HPDE6-E6E7 (cell line): Measurements from ENCODE around the gene KIF2C.
"Not testable (repeated sequence)": the region's sequence is repeated elsewhere in the genome, so short reads cannot be mapped to it uniquely, and the experiment has no call there.

ENCODE experiments used
- DNase-seq: peaks from one replicate; pipeline ENCODE4 v3.0.0; 2011; ENCODE audit warnings: missing footprints; ENCODE audit errors: extremely low spot score

Gene KIF2C

DNA sequence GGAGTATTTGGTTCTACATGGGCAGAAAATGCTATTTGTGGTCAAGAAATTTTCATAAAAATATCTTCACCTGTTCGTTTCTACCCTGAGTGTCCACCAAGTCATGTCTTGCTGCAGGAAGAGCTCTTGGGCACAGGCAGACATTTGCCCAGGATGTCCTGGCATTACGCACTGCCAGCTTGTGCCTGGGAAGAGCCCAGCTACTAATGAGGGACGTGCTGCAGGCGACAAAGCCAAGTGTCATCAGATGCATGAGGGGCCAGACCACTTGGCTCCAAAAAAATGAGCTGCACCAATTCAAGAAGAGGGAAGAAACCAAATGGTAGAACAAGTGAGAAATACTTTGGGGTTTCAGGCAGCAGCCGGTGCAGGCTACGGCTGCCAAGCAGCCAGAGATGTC is 21.5 kb upstream of the KIF2C start:
- DNase-seq, result no peak

DNA sequence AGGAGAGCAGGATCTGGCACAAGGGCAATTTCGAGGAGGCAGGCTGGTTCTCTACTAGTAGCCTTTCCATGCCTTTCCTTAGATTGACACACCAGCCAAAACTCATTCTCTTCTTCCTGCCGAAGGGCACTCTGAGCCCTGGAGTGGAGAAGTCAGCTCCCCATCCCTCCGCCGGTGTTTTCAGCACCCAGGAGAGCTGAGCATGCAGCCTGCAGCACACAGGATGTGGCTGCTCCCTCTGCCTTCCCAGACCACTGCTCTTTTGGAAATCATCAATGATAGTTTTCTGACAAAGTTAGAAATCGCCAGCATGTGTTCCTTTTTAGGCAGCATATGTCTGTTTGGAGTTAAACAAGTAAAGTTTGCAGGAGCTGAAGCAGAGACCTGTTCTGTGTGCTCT is 20.3 kb upstream of the KIF2C start:
- DNase-seq, result no peak

DNA sequence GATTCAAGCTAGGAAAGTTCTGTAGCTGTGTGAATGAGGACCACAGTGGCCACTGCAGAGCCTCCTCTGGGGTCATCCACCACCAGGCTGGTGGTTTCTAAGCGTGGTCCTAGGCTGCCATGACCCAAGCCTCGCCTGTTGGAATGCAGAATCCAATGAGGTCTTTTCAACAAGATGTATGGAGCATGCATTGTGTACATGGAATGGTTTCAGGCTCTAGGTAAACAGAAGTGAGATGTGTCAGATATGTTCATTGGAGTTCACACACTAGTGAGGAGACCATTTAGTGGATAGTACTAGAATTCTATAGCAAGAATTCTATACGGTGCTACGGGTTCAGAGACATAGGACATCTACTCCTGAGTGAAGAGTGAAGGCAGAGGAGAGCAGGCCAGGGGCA is 19.4 kb upstream of the KIF2C start:
- no peak for DNase-seq

DNA sequence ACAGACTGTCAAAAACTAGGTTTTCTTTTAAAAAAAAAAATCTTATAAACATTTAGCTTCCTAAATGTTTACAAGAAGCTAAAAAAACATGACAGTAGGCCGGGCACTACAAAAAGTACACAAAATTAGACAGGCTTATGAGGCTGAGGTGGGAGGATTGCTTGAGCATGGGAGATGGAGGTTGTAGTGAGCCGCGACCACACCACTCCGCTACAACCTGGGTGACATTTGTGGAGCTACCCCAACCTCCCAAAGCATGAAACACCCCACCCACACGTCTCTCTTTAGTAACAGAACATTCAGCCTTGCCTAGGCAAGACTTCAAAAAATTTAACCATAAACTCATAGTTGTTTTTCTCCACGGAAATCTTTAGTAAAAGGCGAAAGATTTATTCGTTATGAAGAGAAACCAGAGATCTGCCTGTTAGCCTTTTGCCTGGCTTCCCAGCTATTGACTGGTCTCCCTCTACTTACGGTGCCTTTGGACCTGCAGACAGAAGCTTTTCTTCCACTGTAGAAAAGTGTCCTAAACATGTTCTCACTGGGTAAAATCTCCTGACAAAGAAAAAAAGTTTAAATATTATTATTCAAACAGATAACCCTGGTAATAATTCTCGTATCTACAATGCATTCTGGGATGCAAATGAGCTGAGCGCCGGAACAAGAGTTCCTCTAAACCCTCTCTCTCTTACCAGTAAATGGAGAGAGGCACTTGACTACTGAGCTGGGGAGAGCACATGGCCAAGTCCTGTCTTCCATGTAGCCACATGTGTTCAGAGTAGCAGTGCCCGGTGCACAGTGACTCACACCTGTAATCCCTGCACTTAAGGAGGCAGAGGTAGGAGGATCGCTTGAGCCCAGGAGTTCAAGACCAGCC is 17.9 kb upstream of the KIF2C start:
- DNase-seq, result peak; percentile 90

DNA sequence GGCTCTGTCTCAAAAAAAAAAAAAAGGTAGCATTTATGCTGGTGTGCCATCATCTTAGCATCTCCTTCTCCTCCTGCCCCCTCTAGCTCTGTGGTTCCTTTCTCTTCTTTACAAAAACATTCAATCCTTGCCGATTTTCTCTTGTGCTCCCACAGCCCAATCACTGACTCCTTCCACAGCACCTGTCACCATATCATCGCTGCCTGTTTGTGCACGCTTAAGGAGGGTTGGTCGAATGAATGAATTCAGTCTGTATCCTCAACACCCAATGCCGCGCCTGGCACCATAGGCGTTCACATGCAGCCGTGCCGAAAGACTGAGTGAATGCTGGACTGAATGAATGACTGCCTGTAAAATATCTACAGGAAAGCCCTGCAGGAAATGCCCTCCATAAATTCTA is 16.6 kb upstream of the KIF2C start:
- DNase-seq, result no peak

DNA sequence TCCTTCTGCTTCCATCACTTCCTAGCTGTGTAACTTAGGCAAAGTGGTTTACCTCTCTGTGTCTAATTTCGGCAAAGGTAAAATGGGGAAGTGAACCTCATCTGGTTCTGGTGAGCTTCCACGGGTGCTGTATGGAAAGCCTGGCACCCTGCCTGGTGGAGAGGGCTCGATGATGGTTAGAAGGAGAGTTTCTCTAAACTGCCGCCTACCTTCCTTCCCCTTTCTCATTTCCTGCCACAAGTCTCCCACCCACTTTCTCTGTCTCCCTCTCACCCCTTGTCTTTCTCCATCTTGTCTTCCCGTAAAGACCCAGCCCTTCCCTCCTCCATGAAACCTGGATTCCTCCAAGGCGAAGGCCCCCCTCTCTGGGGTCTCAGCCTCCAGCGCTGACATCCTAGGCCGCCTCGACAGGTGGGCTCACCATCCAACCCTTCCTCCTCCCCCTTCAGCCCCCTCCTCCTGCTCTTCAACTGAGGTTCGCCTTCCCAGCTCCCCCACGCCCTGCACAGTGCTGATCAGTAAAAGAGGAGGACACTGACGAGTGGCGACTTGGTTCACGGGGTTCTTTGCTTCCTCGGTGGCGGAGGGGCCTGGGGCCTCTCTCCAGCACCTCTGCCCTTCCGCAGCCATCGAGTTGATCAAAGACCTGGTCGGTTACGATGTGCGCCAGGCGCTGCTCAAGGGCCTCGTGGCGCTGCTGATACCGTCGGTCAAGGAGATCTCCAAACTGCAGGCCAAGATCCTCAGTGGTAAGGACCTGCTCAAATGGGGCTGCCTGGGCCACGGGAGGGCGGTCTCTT is 15.9 kb upstream of the KIF2C start:
- DNase-seq, result no peak

DNA sequence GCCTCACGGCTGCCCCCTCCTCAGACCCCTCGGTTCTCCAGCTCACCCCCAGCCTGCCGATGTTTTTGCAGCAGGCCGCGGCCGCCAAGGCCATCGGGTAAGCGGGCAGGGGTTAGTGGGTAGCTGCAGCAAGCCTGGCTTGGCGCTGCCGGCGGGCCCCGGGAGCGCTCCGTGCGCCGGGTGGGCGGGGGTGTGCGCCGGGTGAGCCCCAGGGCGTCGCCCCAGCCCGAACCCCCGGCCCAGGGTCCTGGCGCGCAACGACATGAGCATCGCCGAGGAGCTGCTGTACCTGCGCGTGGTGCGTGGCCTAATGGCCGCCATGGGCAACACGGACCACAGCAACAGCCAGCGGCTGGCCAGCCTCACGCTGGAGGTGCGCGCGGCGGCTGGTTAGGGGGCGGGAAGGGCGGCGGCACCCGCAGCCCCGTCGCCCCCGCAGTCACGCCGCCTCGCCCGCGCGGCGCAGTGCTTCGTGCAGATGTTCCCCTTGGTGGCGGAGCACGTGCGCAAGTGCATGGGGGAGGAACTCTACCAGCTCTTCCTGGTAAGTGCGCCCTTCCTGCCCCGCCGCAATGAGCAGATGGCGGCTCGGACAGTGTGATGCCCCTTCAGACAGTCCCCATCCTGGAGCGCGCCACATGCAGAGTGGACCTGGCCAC is 15.2 kb upstream of the KIF2C start:
- no peak for DNase-seq

DNA sequence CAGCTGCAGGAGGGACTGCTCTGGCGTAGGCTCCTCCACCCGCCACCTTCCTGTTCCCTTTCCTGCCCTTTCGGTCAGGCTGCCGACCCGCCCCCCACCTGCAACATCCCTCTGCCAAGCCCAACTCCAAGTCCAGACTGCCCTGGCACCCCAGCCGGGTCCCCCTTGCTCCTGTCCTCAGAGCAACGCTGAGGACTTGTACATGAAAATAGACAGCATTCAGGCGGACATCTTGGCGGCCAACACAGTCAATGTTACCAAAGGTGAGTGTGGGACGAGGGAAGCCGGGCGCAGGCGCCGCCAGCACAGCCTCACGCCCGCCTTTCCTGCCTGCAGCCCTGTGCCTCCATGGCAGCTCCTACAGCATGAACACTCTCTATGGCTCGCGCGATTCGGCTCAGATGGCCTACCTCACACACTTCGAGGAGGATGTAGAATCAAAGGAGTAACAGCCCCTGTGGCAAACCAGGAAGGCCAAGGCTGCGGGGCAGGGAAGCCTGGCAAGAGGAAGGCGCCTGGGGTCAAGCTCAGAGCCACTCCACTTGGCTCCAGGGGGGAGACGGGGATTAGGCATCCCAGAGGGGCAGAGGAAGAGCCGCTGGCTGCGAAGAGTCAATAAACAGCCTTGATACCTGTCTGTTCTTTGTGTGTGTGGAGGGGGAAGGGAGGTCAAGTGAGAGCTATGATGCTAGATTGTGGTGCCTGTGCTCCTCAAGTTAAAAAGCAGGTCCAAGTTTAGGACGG is 14.5 kb upstream of the KIF2C start:
- no peak for DNase-seq

DNA sequence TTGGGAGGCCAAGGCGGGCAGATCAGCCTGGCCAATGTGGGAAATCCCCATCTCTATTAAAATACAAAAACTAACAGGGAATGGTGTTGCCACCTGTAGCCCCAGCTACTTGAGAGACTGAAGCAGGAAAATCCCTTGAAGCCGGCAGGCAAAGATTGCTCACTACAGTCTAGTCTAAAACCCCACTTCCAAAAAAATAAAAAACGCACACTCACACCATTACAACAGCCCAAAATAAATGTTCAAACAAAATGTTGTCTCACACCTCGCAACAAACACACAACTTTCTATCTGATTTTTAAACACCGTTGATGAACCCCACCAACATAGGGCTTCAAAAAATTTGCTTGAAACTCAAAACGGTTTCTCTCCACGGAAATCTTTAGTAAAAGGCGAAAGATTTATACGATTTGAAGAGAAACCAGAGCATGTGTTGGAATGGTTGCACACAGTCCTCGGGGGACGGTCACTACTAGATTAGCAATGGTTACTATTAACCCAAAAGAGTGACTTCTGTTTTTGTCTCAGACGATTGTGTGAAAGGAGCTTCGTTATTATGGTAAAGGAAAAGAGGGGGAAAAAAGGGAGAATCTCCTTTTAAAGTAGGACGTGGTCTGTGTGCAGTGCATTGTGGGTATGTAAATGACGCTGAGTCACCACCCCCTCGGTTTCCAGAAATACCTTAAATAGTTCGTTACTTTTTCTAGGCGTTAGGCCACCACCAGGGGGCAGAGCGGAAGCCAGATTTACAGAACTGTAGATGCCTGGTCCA is 8.7 kb upstream of the KIF2C start, which contains the start of gene RNU5D-1:
Gene RNU5D-1, minus strand, starts transcription at position 430 of the 772 bp plus-strand sequence.
- peak; percentile 72 for DNase-seq

DNA sequence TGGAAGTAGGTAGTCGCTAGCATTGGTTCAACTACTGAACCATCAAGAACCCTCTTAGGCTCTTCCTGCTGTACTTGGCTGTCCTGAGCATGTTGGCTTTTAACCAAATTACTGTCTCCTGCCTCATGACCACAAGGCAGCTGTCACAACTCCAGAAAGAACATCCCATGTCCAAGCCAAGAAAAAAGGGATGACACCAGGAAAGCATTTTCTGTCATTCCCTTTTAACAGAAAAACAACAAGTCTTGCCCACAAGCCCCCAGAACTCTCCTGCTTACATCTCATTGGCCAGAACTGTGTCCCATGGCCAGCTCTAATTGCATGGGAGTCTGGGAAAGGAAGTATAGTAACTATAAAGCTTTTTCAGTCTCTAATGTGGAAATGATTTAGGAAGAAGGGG is 6.3 kb upstream of the KIF2C start:
- DNase-seq, result no peak

DNA sequence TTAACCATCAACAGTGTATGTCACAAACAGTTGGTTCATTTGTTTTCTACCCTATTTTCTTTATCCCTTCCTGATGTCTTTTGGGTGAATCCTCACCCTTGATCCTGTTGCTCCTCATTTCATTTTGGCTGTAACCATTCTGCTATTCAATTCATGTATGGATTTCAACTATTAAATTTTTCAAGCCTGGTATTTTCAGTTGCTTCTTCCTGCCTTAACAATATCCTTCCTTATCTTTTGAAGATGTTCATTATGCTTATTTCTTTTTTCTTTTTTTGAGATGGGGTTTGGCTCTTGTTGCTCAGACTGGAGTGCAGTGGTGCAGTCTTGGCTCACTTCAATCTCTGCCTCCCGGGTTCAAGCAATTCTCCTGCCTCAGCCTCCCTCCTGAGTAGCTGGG is 5.9 kb upstream of the KIF2C start:
- DNase-seq, result no peak

DNA sequence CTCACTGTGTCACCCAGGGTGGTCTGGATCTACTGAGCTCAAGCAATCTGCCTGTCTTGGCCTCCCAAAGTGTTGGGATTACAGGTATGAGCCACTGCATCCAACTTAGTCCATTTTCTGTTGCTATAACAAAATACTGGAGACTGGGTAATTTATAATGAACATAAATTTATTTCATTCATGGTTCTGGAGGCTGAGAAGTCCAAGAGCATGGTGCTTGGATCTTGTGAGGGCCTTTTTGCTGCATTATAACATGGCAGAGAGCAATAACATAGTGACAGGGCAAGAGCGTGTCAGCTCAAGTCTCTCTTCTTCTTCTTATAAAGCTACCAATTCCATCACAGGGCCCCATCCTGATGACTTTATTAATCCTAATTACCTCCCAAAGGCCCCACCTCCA is 3.6 kb upstream of the KIF2C start:
- DNase-seq, result no peak

DNA sequence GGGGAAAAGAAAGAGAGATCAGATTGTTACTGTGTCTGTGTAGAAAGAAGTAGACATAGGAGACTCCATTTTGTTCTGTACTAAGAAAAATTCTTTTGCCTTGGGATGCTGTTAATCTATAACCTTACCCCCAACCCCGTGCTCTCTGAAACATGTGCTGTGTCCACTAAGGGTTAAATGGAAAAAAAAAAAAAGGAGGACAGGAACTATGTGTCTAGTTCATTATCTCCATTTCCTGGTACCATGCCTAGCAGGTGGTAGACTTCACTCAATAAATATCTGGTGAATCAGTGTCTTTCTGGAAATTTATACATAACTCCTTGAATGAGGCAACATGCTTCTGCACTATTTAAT is 707 bp upstream of the KIF2C start:
- not testable (repeated sequence) for DNase-seq

DNA sequence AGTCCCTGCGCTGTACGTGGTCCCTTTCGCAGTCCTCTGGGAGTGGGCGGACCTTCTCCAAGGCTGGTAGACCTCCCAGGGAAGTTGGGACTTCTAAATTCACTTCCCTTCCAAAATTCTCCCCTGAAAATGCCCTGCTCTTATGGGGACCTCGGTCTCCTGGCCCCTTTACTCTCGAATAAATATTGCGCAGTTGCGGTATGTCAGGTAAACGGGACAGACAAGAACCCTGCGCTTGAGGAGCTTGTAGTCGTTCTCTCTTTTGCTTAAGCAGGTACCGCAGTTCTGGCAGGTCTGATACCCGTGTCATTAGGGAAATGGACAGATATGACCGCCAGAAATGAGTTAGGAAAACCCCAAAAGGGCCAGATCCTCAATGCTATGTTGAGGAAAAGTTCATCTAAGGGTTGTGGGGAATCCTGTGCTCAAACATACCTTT is 561 bp downstream of the KIF2C start:
- DNase-seq, result no peak

DNA sequence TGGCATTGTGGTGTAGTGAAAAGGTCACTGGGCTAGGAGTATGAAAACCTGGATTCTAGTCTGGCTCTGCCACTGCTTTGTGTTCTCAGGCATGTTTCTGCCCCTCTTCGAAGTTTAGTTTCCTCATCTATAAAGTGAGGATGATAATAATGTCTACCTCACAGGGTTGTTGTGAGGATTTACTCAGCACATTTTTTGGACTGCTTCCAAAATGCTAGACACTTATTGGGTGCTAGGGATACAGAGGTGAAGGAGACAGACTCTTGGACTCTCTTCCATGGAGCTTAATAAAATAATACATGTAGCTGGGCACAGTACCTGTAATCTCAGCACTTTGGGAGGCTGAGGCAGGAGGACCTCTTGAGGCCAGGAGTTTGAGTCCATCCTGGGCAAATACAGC is 3.6 kb downstream of the KIF2C start:
- DNase-seq, result no peak

DNA sequence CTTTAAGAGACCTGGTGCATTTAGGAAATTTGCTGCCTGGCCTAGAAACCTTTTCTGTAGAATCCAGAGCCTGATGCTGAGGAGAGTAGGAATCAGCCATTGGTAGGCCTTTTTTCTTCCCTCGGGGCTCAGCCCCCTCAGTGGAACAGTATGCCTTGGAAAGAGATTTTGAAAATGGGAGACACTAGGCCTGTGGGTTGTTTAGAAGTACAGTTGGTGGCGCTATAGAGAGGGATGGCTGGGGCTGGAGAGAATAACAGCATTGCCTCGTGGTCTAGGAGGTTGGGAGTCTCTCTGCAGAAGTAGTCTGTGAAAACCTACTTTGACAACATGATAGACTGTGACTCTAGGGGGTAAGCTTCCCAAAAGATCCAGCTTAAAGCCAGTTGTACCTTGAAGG is 8.2 kb downstream of the KIF2C start:
- no peak for DNase-seq

DNA sequence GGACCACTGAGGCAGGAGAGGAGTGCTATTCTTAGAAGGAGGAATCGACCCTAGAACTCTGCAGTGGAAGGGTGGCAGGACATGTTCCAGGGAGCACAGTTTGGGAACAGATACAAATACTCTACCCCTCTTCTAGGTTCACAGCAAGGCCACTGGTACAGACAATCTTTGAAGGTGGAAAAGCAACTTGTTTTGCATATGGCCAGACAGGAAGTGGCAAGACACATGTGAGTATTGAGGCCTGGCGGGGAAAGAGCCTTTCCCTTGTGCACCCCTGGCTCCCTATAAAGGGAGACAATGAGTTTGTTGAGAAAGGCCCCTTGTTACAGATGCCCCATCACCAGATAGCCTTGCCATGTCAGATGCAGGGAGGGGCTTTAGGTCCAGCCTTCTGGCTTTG is 17.8 kb downstream of the KIF2C start:
- no peak for DNase-seq

DNA sequence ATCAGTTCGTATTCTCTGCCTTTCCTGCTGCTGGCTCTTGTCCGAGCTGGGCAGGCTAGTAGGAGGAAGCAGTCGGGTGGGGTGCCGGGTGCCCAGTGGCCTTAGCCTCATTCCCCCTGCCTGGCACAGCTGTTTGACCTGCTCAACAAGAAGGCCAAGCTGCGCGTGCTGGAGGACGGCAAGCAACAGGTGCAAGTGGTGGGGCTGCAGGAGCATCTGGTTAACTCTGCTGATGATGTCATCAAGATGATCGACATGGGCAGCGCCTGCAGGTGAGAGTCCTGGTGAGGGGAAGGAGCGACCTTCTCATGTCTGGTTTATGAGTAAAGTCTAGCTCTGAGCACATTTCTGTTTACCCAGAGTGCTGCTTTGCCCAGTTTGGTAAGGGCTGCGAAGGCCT is 19.4 kb downstream of the KIF2C start:
- DNase-seq, result no peak

DNA sequence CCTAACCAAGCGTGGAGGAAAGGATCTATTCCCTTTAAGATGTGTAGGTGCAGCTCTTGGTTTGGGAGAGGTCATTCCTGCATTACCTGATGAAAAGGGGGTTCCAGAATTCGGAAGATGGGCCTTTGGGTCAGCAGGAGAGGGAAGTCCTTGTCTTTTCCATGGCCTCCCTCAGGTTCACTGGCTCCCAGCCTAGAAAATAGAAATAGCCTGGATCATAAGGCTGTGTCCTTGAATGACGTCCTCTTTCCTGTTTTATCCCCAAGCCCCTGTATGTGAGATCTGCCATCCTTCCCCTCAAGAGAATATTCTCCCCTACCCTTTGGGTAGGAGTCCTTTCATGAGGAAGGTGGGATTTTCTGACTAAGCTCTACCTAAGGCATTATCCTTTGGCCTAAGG is 21.2 kb downstream of the KIF2C start:
- DNase-seq, result no peak

DNA sequence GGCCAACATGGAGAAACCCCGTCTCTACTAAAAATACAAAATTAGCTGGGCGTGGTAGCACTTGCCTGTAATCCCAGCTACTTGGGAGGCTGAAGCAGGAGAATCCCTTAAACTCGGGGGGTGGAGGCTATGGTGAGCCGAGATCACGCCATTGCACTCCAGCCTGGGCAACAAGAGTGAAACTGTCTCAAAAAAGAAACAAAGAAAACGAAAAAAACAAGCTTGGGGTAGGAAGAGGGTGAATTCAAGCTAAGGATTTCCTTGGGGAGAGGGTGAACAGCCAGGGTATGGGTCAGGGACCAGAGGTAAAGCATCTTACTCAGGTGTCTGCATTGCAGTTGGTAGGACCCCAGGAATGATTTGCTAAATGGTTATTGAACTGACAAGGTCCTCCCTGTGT is 26.8 kb downstream of the KIF2C start:
- not testable (repeated sequence) for DNase-seq
